ENCODE data around the gene STPG1.

- TF ChIP-seq CTCF (IDR thresholded peaks at IDR 0.05) (no peak), POLR2AphosphoS5 (IDR thresholded peaks at IDR 0.05; ENCODE audit: insufficient read depth in 1 of 2, low read depth in 1 of 2) (no peak), POLR2A (IDR thresholded peaks at IDR 0.05) (no peak)
These were observed 26.9 kb upstream of the STPG1 start for GRCh38 chr1:24440436-24440835.

Measured in vagina (tissue), 2 donors.